ENCODE results near the gene CILP2.

GRCh38 chr19:19528721-19529490 lies 9.2 kb upstream of the CILP2 start, which contains the start of gene YJEFN3:
- no peak for TF ChIP-seq TAF1 (IDR thresholded peaks at IDR 0.05; ENCODE audit: borderline replicate concordance, low read depth, low read length)
- no peak for TF ChIP-seq POLR2A (IDR thresholded peaks at IDR 0.05; ENCODE audit: low read depth, low read length)
- TF ChIP-seq POLR2AphosphoS5 (IDR thresholded peaks at IDR 0.05; ENCODE audit: low read depth, low read length): peak; percentile 53; the same call in 1 of the 2 replicates

All from GM12892 (cell line).